GM12878 (cell line): ENCODE measurements around the gene DNMT3A. TPM values are rescaled to one million over a fixed set of nuclear protein-coding genes. Genes with fewer than 3 reads are reported as not detected.
A peak's percentile ranks its signal among the peaks of the same experiment; 100 is the strongest.

Source experiments
- ATAC-seq: fragments of 200-7000 bp; cut with Tn5 transposase; 3 replicates; pipeline ENCODE4 v1.9.1; 2020; ENCODE audit warnings: mild to moderate bottlenecking, moderate library complexity
- BruUV-seq: library from RNA; stranded (reverse); fragments of 400-500 nt; replicated peaks from 2 replicates; lab custom pipeline; 2021; lab: Mats Ljungman, UMichigan
- CTCF ChIA-PET: fragments of 300-600 bp; sonication (Branson Sonifier 250); formaldehyde crosslinking; extraction: SDS; loops from one replicate; lab custom pipeline; 2021; ENCODE audit warnings: inconsistent platforms; lab: Yijun Ruan, JAX
- POLR2A ChIA-PET: fragments of 350-600 bp; formaldehyde crosslinking; extraction: SDS; loops from one replicate; lab custom pipeline; 2021; ENCODE audit warnings: inconsistent platforms; lab: Charles Lee
- RAD21 ChIA-PET: fragments of 300-600 bp; sonication (Branson Sonifier 250); formaldehyde crosslinking; loops from one replicate; lab custom pipeline; 2023; ENCODE audit warnings: antibody characterized with exemption; ENCODE audit not compliant: unreplicated experiment; lab: Charles Lee
- SMC1A ChIA-PET: fragments of 300-600 bp; sonication (Branson Sonifier 250); formaldehyde crosslinking; loops from one replicate; lab custom pipeline; 2023; ENCODE audit not compliant: unreplicated experiment, uncharacterized antibody; lab: Charles Lee
- DNase-seq: peaks from one replicate; pipeline ENCODE4 v3.0.0-alpha.2; 2011; ENCODE audit warnings: low read depth, low spot score
- FAIRE-seq: peaks from 3 replicates; lab custom pipeline; 2011; peaks lifted over from hg19 to GRCh38; lab: Jason Lieb, UNC
- H2AFZ ChIP-seq: 2 replicates; pipeline ENCODE4 v1.6.0; 2011; ENCODE audit warnings: low read depth, low read length, control low read depth; ENCODE audit not compliant: control insufficient read depth
- H3K27ac ChIP-seq: 2 replicates; pipeline ENCODE4 v1.5.1; 2011; ENCODE audit warnings: control low read depth; ENCODE audit not compliant: control insufficient read depth, insufficient read depth
- H3K27me3 ChIP-seq, 2 experiments: replicated peaks in 1 of 2; 2 replicates each; pipeline versions ENCODE4 v1.6.0 to v1.6.1; 2011; ENCODE audit warnings: low read length in 1 of 2; ENCODE audit not compliant: control insufficient read depth in 2 of 2, insufficient read depth in 2 of 2
- H3K36me3 ChIP-seq, 2 experiments: 2 replicates each; pipeline ENCODE4 v1.5.1; 2011; ENCODE audit warnings: low read length in 1 of 2; ENCODE audit not compliant: control insufficient read depth in 2 of 2, insufficient read depth in 2 of 2
- H3K4me1 ChIP-seq: 2 replicates; pipeline ENCODE4 v1.6.1; 2011; ENCODE audit warnings: mild to moderate bottlenecking, low read length, moderate library complexity, mixed read lengths; ENCODE audit not compliant: control insufficient read depth, insufficient read depth
- H3K4me2 ChIP-seq: 2 replicates; pipeline ENCODE4 v1.6.0; 2011; ENCODE audit warnings: control low read depth; ENCODE audit not compliant: control insufficient read depth, insufficient read depth
- H3K4me3 ChIP-seq: fragments of 200-600 bp; sonication (generic); 2 replicates; pipeline ENCODE4 v1.5.1; 2016
- H3K79me2 ChIP-seq: 2 replicates; pipeline ENCODE4 v1.6.0; 2011; ENCODE audit warnings: low read length; ENCODE audit not compliant: control insufficient read depth, insufficient read depth
- H3K9ac ChIP-seq: 2 replicates; pipeline ENCODE4 v1.8.0; 2011; ENCODE audit warnings: low read length, control low read depth, mixed read lengths; ENCODE audit not compliant: control insufficient read depth, insufficient read depth
- H3K9me3 ChIP-seq: replicated peaks from 3 replicates; pipeline ENCODE4 v1.5.1; 2011; ENCODE audit warnings: mild to moderate bottlenecking, low read length; ENCODE audit not compliant: control insufficient read depth, insufficient read depth
- H4K20me1 ChIP-seq: 2 replicates; pipeline ENCODE4 v1.6.0; 2011; ENCODE audit not compliant: control insufficient read depth, insufficient read depth
- ATF2 ChIP-seq: IDR thresholded peaks from 2 replicates; pipeline ENCODE4 v1.6.1; 2012; ENCODE audit warnings: low read length, inconsistent platforms
- ZBTB33 ChIP-seq: fragments of 450-650 bp; IDR thresholded peaks from 2 replicates; pipeline ENCODE4 v1.6.1; 2017; ENCODE audit warnings: mild to moderate bottlenecking
- WGBS: methylation state at CpG from one replicate; pipeline ENCODE4 v1.1.6; 2016; ENCODE audit warnings: low lambda C conversion rate; ENCODE audit not compliant: insufficient replicate concordance, insufficient coverage; ENCODE audit errors: missing lambda C conversion rate; 5-methylcytosine and 5-hydroxymethylcytosine counted together
- in situ Hi-C: fragments of 300-500 bp; cut with MboI; formaldehyde crosslinking; loops from 9 replicates; pipeline ENCODE4 v1.14.3; 2018; ENCODE audit warnings: mixed read lengths
- intact Hi-C: fragments of 100-400 bp; cut with micrococcal nuclease; formaldehyde crosslinking; loops from one replicate; pipeline ENCODE4 v1.14.2; 2022; ENCODE audit not compliant: unreplicated experiment
- polyA plus RNA-seq, 11 experiments: library from polyadenylated mRNA; depleted of rRNA in 4 of 11; unstranded in 6 of 11; stranded (reverse) in 5 of 11; fragments of >200 nt; fragmentation: Nextera tagmentation in 4 of 11; fragmentation: Illumina TruSeq in 1 of 11; extraction: Ambion mirVana in 4 of 11; extraction: Trizol in 1 of 11; gene quantifications; 1 replicate in 1 of 11; 2 replicates in 10 of 11; pipeline versions ENCODE4 v1.2.1 to v1.2.3, GENCODE V29; 2011 to 2016; ENCODE audit warnings: inconsistent platforms in 2 of 11, missing spikeins in 2 of 11, low read depth in 1 of 11
- total RNA-seq, 4 experiments: library from RNA; depleted of rRNA in 3 of 4; stranded (reverse); fragments of >200 nt in 3 of 4; fragmentation: Illumina TruSeq in 1 of 4; extraction: Trizol in 1 of 4; gene quantifications; 2 replicates each; pipeline versions ENCODE4 v1.2.1 to v1.2.3, GENCODE V29; 2013 to 2021

Gene DNMT3A
- total and polyA plus RNA-seq, 10 of the 15 experiments (the other 5 are each of a cell fraction or from before 2014, with no cell fraction given): 7.4 to 51.6 (median 17.4) TPM

GRCh38 chr2:25339791-25340180, 1.9 kb downstream of the DNMT3A start:
- Histone ChIP-seq H3K27ac (no peak overlapping the region), H3K9ac (no peak overlapping the region)
- SMC1A ChIA-PET: interaction anchor here (1.2 to 1.9 kb wide), 2 partner anchors 30 to 36 kb away, joined by 3 to 4 read pairs; no protein-coding TSS in a partner anchor

More at GRCh38 chr2:25339791-25340180, 1.9 kb downstream of the DNMT3A start:
- no peak for FAIRE-seq
- no peaks in the 10 kb centered on the region; a peak in 2 of 4 replicates for H3K36me3 ChIP-seq
- H3K4me3 ChIP-seq: peak overlapping the region; percentile 65; the same call in 1 of the 2 replicates
- peaks cover 24% of the 10 kb centered on the region for H3K79me2 ChIP-seq
- H3K4me2 ChIP-seq: peak overlapping the region; percentile 50
- no peak for ATAC-seq
- CTCF ChIA-PET: interaction anchor here (0.6 to 2.1 kb wide), 9 partner anchors 18 to 174 kb away, joined by 3 to 9 read pairs (median 4); no protein-coding TSS in a partner anchor
- intact Hi-C loops: loop anchor here (5.0 to 10.0 kb wide), 2 partner anchors 37 to 225 kb away; no protein-coding TSS in a partner anchor
- POLR2A ChIA-PET: interaction anchor here (0.6 kb wide), 1 partner anchor 79 kb away, joined by 3 read pairs; no protein-coding TSS in a partner anchor
- peaks cover 3% of the 10 kb centered on the region; the same call in 1 of the 2 replicates for H4K20me1 ChIP-seq
- BruUV-seq: no TSS peak
- no peak for TF ChIP-seq ATF2
- 0 out of 2 replicates have a peak, but pooled peaks have one; percentile 55 for TF ChIP-seq ZBTB33
- in situ Hi-C loops: no loop called here
- H2AFZ ChIP-seq: no peak overlapping the region
- RAD21 ChIA-PET: interaction anchor here (0.6 to 1.8 kb wide), 4 partner anchors 25 to 71 kb away, joined by 3 to 5 read pairs (median 4); no protein-coding TSS in a partner anchor
- no peaks in the 10 kb centered on the region for H3K9me3 ChIP-seq
- H3K4me1 ChIP-seq: peaks cover 19% of the 10 kb centered on the region
- no peaks in the 10 kb centered on the region for H3K27me3 ChIP-seq
- WGBS: over 99% methylated on average over 18 of the region's 18 CpGs
- no peak for DNase-seq
